ENCODE data around the gene SGO2.

SGO2 gene

GRCh38 chr2:200515155-200515554, 10.9 kb upstream of the SGO2 start:
- Histone ChIP-seq H3K27me3 (ENCODE audit: insufficient read depth, low read length) (no peaks in the 10 kb centered on the region), H4K8ac (ENCODE audit: low read depth, low read length) (no peak overlapping the region), H3K4me3 (ENCODE audit: low read depth, low read length) (no peak overlapping the region), H2BK12ac (ENCODE audit: low read length) (no peak overlapping the region), H3K4me1 (ENCODE audit: control insufficient read depth in 1 of 2, insufficient read depth in 2 of 2, low read length in 2 of 2) (peaks cover 0 to 2% of the 10 kb centered on the region in 2 experiments), H3K79me2 (ENCODE audit: control insufficient read depth, insufficient read depth, low read length, poor library complexity) (no peaks in the 10 kb centered on the region), H3K27ac (ENCODE audit: low read depth, low read length) (no peak overlapping the region), H3K9ac (ENCODE audit: low read length) (no peak overlapping the region), H3K79me1 (ENCODE audit: low read length) (peaks cover 1% of the 10 kb centered on the region), H3K18ac (ENCODE audit: low read length) (no peak overlapping the region), H4K12ac (ENCODE audit: low read depth, low read length) (no peak overlapping the region), H3K36me3 (ENCODE audit: control insufficient read depth in 1 of 2, insufficient read depth in 2 of 2, low read length in 2 of 2) (no peaks in the 10 kb centered on the region), H2BK120ac (ENCODE audit: insufficient read depth, low read length, poor library complexity) (no peak overlapping the region), H2AK5ac (ENCODE audit: low read length) (no peak overlapping the region), H3K4ac (ENCODE audit: low read depth, low read length) (no peak overlapping the region), H4K91ac (ENCODE audit: low read depth, low read length) (no peak overlapping the region), H2AFZ (ENCODE audit: insufficient read depth, low read length, poor library complexity) (no peak overlapping the region), H3K4me2 (ENCODE audit: low read length) (no peak overlapping the region), H3K14ac (ENCODE audit: low read length) (no peak overlapping the region), H2BK5ac (ENCODE audit: low read depth, low read length, poor library complexity) (no peak overlapping the region), H3K9me3 (ENCODE audit: insufficient read depth, low read depth, low read length) (no peaks in the 10 kb centered on the region), H3K23ac (ENCODE audit: low read length) (no peak overlapping the region)
- no peak for DNase-seq
- no CpG with 5 or more reads among the region's 1 CpG for WGBS (ENCODE audit: extremely low coverage, insufficient coverage, insufficient read length)

- Histone ChIP-seq H2BK12ac (ENCODE audit: low read length) (no peak overlapping the region), H2AK5ac (ENCODE audit: low read length) (no peak overlapping the region), H3K36me3 (ENCODE audit: control insufficient read depth in 1 of 2, insufficient read depth in 2 of 2, low read length in 2 of 2) (no peaks in the 10 kb centered on the region), H2AFZ (ENCODE audit: insufficient read depth, low read length, poor library complexity) (no peak overlapping the region), H4K91ac (ENCODE audit: low read depth, low read length) (no peak overlapping the region), H3K79me2 (ENCODE audit: control insufficient read depth, insufficient read depth, low read length, poor library complexity) (no peaks in the 10 kb centered on the region), H3K23ac (ENCODE audit: low read length) (no peak overlapping the region), H3K27me3 (ENCODE audit: insufficient read depth, low read length) (peaks cover 2% of the 10 kb centered on the region), H2BK120ac (ENCODE audit: insufficient read depth, low read length, poor library complexity) (no peak overlapping the region), H3K4me3 (ENCODE audit: low read depth, low read length) (no peak overlapping the region), H3K4ac (ENCODE audit: low read depth, low read length) (no peak overlapping the region), H3K4me2 (ENCODE audit: low read length) (no peak overlapping the region), H4K12ac (ENCODE audit: low read depth, low read length) (no peak overlapping the region), H3K14ac (ENCODE audit: low read length) (no peak overlapping the region), H3K79me1 (ENCODE audit: low read length) (peaks cover 5% of the 10 kb centered on the region), H3K9ac (ENCODE audit: low read length) (no peak overlapping the region), H3K18ac (ENCODE audit: low read length) (no peak overlapping the region), H3K9me3 (ENCODE audit: insufficient read depth, low read depth, low read length) (no peaks in the 10 kb centered on the region), H3K4me1 (ENCODE audit: control insufficient read depth in 1 of 2, insufficient read depth in 2 of 2, low read length in 2 of 2) (peaks cover 3 to 4% of the 10 kb centered on the region in 2 experiments), H4K8ac (ENCODE audit: low read depth, low read length) (no peak overlapping the region), H3K27ac (ENCODE audit: low read depth, low read length) (no peak overlapping the region), H2BK5ac (ENCODE audit: low read depth, low read length, poor library complexity) (no peak overlapping the region)
- no peak for DNase-seq
- WGBS (ENCODE audit: extremely low coverage, insufficient coverage, insufficient read length) = no CpG with 5 or more reads among the region's 3 CpGs
Observed at GRCh38 chr2:200523158-200523557, 2.8 kb upstream of the SGO2 start.

GRCh38 chr2:200523604-200524003, 2.4 kb upstream of the SGO2 start:
- Histone ChIP-seq H2BK120ac (ENCODE audit: insufficient read depth, low read length, poor library complexity) (no peak overlapping the region), H3K4me3 (ENCODE audit: low read depth, low read length) (no peak overlapping the region), H3K9ac (ENCODE audit: low read length) (no peak overlapping the region), H3K23ac (ENCODE audit: low read length) (no peak overlapping the region), H3K14ac (ENCODE audit: low read length) (no peak overlapping the region), H3K9me3 (ENCODE audit: insufficient read depth, low read depth, low read length) (no peaks in the 10 kb centered on the region), H3K4me2 (ENCODE audit: low read length) (no peak overlapping the region), H3K27ac (ENCODE audit: low read depth, low read length) (no peak overlapping the region), H4K91ac (ENCODE audit: low read depth, low read length) (no peak overlapping the region), H4K8ac (ENCODE audit: low read depth, low read length) (no peak overlapping the region), H3K79me2 (ENCODE audit: control insufficient read depth, insufficient read depth, low read length, poor library complexity) (no peaks in the 10 kb centered on the region), H2BK12ac (ENCODE audit: low read length) (no peak overlapping the region), H3K18ac (ENCODE audit: low read length) (no peak overlapping the region), H3K4me1 (ENCODE audit: control insufficient read depth in 1 of 2, insufficient read depth in 2 of 2, low read length in 2 of 2) (peaks cover 3 to 4% of the 10 kb centered on the region in 2 experiments), H3K79me1 (ENCODE audit: low read length) (peaks cover 5% of the 10 kb centered on the region), H2AK5ac (ENCODE audit: low read length) (no peak overlapping the region), H3K27me3 (ENCODE audit: insufficient read depth, low read length) (peaks cover 2% of the 10 kb centered on the region), H3K36me3 (ENCODE audit: control insufficient read depth in 1 of 2, insufficient read depth in 2 of 2, low read length in 2 of 2) (no peaks in the 10 kb centered on the region), H2BK5ac (ENCODE audit: low read depth, low read length, poor library complexity) (no peak overlapping the region), H3K4ac (ENCODE audit: low read depth, low read length) (no peak overlapping the region), H2AFZ (ENCODE audit: insufficient read depth, low read length, poor library complexity) (no peak overlapping the region), H4K12ac (ENCODE audit: low read depth, low read length) (no peak overlapping the region)
- no CpG with 5 or more reads among the region's 2 CpGs for WGBS (ENCODE audit: extremely low coverage, insufficient coverage, insufficient read length)
- no peak for DNase-seq

- no peak overlapping the region for H3K14ac ChIP-seq (ENCODE audit: low read length)
- no peak overlapping the region for H2AK5ac ChIP-seq (ENCODE audit: low read length)
- H3K4me1 ChIP-seq (ENCODE audit: control insufficient read depth in 1 of 2, insufficient read depth in 2 of 2, low read length in 2 of 2) = peaks cover 3 to 4% of the 10 kb centered on the region in 2 experiments
- no peak overlapping the region for H3K4me3 ChIP-seq (ENCODE audit: low read depth, low read length)
- no peak overlapping the region for H2BK120ac ChIP-seq (ENCODE audit: insufficient read depth, low read length, poor library complexity)
- peak in 1 of 2 donors; percentile 43 for DNase-seq
- H3K18ac ChIP-seq (ENCODE audit: low read length) = no peak overlapping the region
- H4K12ac ChIP-seq (ENCODE audit: low read depth, low read length) = no peak overlapping the region
- H3K79me2 ChIP-seq (ENCODE audit: control insufficient read depth, insufficient read depth, low read length, poor library complexity) = no peaks in the 10 kb centered on the region
- no peak overlapping the region for H4K8ac ChIP-seq (ENCODE audit: low read depth, low read length)
- H3K27ac ChIP-seq (ENCODE audit: low read depth, low read length) = no peak overlapping the region
- no peaks in the 10 kb centered on the region for H3K9me3 ChIP-seq (ENCODE audit: insufficient read depth, low read depth, low read length)
- no peak overlapping the region for H2BK12ac ChIP-seq (ENCODE audit: low read length)
- H2BK5ac ChIP-seq (ENCODE audit: low read depth, low read length, poor library complexity) = no peak overlapping the region
- peaks cover 2% of the 10 kb centered on the region for H3K27me3 ChIP-seq (ENCODE audit: insufficient read depth, low read length)
- no peak overlapping the region for H3K9ac ChIP-seq (ENCODE audit: low read length)
- no CpG with 5 or more reads among the region's 2 CpGs for WGBS (ENCODE audit: extremely low coverage, insufficient coverage, insufficient read length)
- H3K4ac ChIP-seq (ENCODE audit: low read depth, low read length) = no peak overlapping the region
- H3K23ac ChIP-seq (ENCODE audit: low read length) = no peak overlapping the region
- peaks cover 5% of the 10 kb centered on the region for H3K79me1 ChIP-seq (ENCODE audit: low read length)
- no peak overlapping the region for H4K91ac ChIP-seq (ENCODE audit: low read depth, low read length)
- H3K36me3 ChIP-seq (ENCODE audit: control insufficient read depth in 1 of 2, insufficient read depth in 2 of 2, low read length in 2 of 2) = no peaks in the 10 kb centered on the region
- no peak overlapping the region for H3K4me2 ChIP-seq (ENCODE audit: low read length)
- H2AFZ ChIP-seq (ENCODE audit: insufficient read depth, low read length, poor library complexity) = no peak overlapping the region
Observed at GRCh38 chr2:200525066-200525465, 941 bp upstream of the SGO2 start.

Data from trophoblast cell (in vitro differentiated cells and primary cell).